ENCODE results near the gene ANLN. TPM values are rescaled to one million over a fixed set of nuclear protein-coding genes. Genes with fewer than 3 reads are reported as not detected.

The ANLN gene
- total and polyA plus RNA-seq, 2 experiments from 2014 or later = 26.9 to 66.7 TPM

GRCh38 chr7:36430186-36430585 lies 40.5 kb downstream of the ANLN start:
- Histone ChIP-seq H3K9me2 (ENCODE audit: insufficient read depth) (no peaks in the 10 kb centered on the region), H3K27me3 (ENCODE audit: insufficient read depth) (no peaks in the 10 kb centered on the region), H4K20me1 (replicated peaks; ENCODE audit: insufficient read depth) (peaks cover 5% of the 10 kb centered on the region; the same call in 1 of the 2 replicates), H3K27ac (ENCODE audit: low read depth) (no peak overlapping the region), H3F3A (replicated peaks; ENCODE audit: low read depth) (no peaks in the 10 kb centered on the region), H3K79me2 (replicated peaks; ENCODE audit: insufficient read depth) (no peaks in the 10 kb centered on the region), H3K4me3 (no peak overlapping the region), H3K4me2 (no peak overlapping the region), H3K4me1 (ENCODE audit: insufficient read depth) (no peaks in the 10 kb centered on the region), H2AFZ (no peak overlapping the region), H3K36me3 (ENCODE audit: insufficient read depth) (peaks cover 12% of the 10 kb centered on the region; the same call in 1 of the 2 replicates)
- Mint-ChIP-seq H3K9me3 (no peaks in the 10 kb centered on the region), H3K4me3 (no peak overlapping the region), H3K27me3 (ENCODE audit: insufficient read depth, low read depth, poor library complexity) (no peaks in the 10 kb centered on the region), H3K27ac (no peak overlapping the region), H3K36me3 (ENCODE audit: low read depth) (peaks cover 46% of the 10 kb centered on the region), H3K4me1 (peaks cover 3% of the 10 kb centered on the region; the same call in 2 of the 3 replicates)
- DNase-seq (ENCODE audit: low spot score) = no peak
- no peak for ATAC-seq
- TF ChIP-seq REST (IDR thresholded peaks at IDR 0.05; ENCODE audit: unreplicated experiment) (no peak), JUNB (IDR thresholded peaks at IDR 0.05; ENCODE audit: unreplicated experiment) (no peak), ZNF114 (CRISPR knock-in tag; IDR thresholded peaks at IDR 0.05) (no peak), STAT1 (IDR thresholded peaks at IDR 0.05; ENCODE audit: unreplicated experiment) (no peak), EZH2phosphoT487 (IDR thresholded peaks at IDR 0.05; ENCODE audit: unreplicated experiment) (no peak), POLR2AphosphoS5 (IDR thresholded peaks at IDR 0.05; ENCODE audit: low read depth) (no peak), EZH2 (IDR thresholded peaks at IDR 0.05; ENCODE audit: low read depth, unreplicated experiment) (no peak), ETS1 (IDR thresholded peaks at IDR 0.05) (no peak), CTCF (conservative IDR thresholded peaks at IDR 0.05; ENCODE audit: low read depth in 2 of 2) (no peak), NANOG (IDR thresholded peaks at IDR 0.05; ENCODE audit: borderline replicate concordance) (no peak), ZNF462 (CRISPR knock-in tag; IDR thresholded peaks at IDR 0.05) (no peak), CREB1 (CRISPR knock-in tag; IDR thresholded peaks at IDR 0.05; ENCODE audit: low read depth) (no peak), ZNF331 (CRISPR knock-in tag; IDR thresholded peaks at IDR 0.05; ENCODE audit: low read depth) (no peak)
